DMS79 (cell line): ENCODE results near the gene DNLZ.
"Not testable (repeated sequence)": the region's sequence is repeated elsewhere in the genome, so short reads cannot be mapped to it uniquely, and the experiment has no call there.

Experiments used
- DNase-seq: peaks from one replicate; lab custom pipeline; 2025; lab: John Stamatoyannopoulos, UW

DNLZ gene

DNA sequence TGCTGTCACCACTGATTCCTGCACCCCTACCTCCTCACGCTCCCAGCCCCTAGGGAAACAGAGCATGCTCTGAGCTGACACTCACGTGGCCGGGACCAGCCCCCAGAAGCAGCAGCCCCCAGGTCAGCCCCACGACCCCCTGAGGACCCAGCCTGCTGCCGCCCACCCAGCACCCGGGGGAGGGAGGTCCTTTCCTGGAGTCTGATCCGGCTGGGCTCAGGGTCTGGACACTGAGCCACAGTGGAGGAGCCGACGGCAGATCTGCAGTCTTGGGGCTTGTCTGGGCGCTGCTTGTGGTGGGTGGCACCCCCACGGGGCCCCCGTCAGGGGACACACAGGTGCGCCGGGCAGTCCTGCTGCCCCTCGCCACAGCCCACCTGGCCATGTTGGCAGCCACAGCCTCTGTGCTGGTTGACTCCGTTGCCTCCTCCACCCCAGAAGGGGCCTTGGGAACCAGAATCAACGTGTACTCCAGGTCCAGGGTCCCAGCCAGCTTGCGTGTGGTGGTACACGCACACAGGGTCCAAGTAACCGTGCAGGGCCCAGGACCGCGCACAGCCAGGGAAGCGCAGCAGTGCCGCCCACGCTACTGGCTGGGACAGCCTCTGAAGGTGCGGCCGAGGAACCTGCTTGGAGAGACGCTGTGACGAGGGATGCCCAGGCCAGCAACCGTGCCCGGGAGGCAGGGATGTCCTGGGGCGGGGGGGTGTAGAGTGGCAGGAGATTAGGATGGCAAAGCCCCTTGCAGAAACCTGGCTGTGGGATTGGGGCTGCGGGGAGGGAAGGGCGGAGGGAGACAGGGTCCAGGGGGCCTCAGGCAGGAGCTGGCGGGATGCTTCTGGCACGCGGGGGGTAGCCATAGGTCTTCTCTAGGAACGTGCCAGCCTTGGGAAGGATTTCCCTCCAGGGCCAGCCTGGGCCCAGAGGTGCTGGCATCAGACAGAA is 3.5 kb downstream of the DNLZ start:
- no peak for DNase-seq

DNA sequence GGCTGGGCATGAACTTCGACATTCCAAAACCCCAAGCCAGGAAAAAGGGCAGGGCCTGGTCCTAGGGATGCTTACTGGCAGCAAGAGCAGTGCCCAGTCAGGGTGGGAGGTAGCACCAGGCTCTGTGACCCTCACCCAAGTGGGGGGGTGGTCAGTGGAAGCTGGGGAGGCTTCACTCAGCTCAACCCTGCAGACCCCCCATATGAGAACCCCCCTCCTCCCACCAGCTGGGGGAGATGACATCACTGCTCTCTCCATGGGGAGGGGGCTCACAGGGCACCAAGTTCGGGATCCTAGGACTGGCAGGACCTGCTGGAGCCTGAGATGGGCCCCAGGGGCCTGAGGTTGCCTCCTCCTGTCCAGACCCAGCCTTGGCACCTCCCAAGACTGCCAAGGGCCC is 4.7 kb downstream of the DNLZ start:
- DNase-seq, result no peak

DNA sequence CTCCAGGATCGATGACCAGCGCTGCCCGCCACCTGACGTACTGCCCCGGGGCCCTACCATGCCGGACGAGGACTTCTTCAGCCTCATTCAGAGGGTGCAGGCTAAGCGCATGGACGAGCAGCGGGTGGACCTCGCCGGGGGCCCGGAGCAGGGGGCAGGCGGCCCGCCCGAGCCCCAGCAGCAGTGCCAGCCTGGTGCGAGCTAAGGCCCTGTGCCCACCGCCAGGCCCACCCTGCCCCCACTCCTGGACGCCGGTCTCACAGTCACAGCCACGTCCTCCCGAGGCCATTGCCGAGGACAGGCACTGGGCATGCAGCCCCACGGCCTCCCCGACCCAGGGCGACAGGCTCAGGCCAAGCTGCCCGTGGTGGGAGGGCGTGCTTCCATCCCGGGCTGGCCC is 5.5 kb downstream of the DNLZ start:
- DNase-seq, result no peak

DNA sequence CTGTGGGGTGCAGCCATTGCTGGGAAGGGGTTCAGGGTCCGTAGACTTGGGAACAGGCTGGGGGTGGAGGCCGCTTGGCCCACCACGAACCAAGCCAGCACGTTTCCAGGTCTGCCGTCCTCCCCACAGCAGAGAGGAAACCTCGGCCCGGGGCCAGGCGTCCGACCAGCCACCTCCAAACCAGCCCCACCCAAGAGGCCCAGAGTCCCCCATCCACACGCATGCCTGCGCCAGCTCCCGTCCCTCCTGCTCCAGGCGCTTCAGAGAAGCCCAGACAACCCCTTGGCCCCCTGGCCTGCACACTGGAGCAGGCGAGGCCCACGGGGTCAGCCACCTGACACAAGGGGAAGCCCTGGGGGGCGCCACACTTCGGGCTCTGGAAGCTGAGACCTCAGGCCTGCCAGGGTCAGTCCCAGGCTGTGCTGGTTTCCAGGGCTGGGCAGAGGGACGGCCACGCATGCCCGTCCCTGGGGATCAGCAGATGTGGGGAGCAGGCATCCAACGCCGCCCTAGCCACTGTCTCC is 6.3 kb downstream of the DNLZ start:
- no peak for DNase-seq

DNA sequence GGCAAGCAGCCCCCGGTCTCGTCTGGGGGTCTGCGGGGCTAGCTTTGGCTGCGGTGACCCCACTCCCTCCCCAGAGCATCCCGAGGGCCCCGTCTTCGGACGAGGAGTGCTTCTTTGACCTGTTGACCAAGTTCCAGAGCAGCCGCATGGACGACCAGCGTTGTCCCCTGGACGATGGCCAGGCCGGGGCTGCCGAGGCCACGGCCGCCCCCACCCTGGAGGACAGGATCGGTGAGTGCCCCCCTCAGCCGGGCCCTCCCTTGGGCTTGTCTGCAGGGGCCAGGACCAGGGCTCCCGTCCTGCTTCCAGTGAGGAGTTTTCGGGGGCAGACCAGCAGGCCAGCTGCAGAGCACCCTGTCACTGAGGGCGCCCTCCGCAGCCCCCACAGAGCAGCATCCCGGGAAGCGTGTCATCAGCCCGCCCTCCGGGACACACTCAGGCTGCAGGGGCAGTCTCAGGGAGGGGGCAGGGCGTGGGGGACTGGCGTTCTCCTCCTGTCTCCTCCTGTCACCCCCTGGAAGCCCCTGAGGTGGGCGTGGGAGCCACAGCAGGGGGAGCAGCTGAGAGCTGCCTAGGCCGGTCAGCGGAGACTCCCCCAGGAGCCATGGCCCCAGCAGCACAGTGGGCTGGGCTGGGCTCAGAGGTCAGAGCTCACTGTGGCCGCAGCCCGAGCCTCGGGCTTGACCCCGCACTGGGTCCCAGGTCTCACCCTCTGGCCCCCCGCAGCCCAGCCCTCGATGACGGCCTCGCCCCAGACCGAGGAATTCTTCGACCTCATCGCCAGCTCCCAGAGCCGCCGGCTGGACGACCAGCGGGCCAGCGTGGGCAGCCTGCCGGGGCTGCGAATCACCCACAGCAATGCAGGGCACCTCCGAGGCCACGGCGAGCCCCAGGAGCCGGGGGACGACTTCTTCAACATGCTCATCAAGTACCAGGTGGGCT is 7.7 kb downstream of the DNLZ start:
- no peak for DNase-seq

DNA sequence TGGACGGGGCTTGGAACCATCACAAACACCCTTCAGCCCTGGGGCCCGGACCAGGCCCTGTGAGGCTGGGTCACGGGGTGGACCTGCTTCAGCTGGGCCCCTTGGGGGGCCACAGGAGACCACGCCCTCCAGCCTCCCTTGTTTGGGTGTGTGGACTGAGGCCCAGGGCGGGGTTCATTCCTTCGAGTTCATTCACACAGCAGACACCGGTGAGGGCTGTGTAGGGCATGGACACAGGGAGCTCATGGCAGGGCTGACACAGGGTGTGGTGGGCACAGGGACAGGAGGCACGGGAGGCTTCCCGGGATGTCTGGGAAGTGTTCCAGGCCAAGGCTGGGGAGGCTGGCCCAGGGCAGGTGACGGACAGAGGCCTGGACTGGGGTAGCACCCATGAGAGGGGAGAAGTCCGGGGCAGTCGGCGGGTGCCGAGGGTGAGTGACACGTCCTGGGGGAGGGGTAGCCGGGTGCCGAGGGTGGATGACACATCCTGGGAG is 8.9 kb downstream of the DNLZ start:
- DNase-seq, result no peak

DNA sequence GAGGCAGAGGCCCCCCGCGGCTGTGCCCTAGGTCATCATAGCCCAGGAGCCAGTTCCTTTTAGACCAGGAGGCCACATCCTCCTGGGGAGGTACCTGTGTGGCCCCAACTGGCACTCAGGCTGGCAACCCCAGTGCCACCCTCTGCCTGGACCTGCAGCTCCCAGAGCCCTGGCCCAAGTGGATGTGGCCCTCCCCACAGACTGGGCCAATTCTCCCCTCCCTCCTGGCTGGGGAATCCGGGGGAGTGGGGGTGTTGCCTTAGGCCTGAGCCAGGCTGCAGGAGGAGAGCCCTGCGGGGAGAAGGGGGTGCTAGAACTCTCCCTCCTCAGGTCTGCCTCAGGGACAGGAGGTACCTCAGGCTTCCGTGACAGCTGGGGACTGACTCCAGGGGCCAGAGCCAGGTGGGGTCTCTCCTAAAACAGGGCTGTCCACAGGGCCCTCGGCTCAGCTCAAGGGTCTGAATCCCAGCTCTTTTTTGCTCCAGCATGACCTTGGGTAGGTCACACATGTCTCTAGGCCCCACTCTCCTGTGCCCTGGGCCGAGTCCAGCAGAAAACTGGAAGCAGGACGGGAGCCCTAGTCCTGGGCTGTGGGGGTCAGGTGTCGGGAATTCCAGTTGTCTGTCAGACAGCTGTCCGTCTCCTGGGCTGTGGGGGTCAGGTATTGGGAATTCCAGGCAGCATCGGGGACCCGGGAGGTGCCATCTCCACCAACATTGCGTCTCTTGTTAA is 9.6 kb downstream of the DNLZ start:
- DNase-seq, result no peak

DNA sequence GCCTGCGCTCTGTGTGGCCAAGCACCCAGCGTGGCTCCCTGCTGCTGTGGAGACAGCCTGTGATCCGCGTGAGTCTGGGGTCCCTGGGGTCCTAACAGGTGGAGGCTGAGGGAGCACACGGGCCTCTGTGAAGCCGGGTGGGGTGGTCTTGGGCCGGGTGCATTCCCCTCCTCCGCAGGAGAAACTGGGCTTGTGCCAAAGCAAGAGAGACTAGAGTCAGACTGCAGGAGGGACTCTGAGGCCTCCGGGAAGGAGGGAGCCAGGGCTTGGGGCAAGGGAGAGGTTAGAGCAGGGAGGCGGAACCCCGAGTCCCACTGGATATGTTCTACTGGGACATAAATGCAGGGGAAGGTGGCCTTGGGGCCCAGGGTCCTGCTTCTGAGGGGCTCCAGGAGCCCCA is 10.5 kb downstream of the DNLZ start:
- no peak for DNase-seq

DNA sequence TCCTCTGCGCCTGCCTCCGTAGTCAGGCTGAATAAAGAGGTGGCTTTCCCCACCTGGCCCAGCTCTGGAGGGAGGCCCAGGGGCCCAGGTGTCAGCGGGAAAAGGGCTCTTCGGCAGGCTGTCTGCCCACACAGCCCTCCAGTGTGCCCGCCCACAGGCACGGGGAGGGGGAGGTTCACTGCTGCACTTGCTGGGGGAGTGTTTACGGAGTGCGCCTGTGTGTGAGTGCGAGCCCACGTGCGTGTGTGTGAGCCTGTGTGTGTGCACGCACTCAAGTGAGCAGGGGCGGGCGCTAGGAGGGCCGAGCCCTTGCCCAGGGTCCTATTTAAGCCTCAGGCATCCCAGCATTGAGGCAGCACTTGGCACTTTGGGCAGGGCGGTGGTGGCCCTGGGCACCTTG is 10.9 kb downstream of the DNLZ start:
- peak; percentile 73 for DNase-seq

DNA sequence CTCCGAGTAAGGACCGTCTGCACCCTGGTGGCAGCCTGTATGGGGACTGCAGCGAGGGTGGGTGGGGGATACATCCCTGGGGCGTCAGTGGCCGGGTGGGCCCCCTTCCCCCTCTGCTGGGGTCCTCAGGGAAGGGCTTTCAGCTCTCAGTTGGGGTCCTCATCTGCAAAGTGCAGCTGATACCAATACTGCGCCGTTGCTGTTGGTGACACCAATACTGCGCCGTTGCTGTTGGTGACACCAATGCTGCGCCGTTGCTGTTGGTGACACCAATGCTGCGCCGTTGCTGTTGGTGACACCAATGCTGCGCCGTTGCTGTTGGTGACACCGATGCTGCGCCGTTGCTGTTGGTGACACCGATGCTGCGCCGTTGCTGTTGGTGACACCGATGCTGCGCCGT is 11.7 kb downstream of the DNLZ start:
- DNase-seq, result not testable (repeated sequence)

DNA sequence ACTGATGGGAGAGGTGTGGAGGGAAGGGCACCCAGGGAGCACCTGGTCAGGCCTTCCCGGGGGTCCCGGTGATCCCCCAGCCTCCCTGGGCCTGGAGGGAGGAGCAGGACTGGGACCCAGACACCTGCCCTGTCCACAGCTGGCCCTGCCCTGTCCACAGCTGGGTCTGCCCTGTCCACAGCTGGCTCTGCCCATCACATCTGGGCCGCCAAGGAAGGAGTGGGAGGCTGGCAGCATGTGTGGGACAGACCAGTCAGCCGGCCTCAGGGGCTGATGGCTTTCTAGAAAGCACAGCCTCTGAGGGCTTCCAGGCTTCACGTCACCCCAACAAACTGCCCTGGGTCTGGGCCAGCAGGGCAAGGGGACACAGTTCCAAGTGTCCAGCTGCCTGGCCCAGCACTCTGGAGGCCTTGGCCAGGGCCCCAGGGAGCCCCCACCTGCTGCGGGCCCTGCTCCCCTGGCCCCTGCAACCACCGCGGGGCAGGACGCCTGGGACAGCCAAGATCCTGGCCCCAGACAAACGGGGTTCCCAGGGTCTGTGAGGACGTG is 12.2 kb downstream of the DNLZ start:
- no peak for DNase-seq

DNA sequence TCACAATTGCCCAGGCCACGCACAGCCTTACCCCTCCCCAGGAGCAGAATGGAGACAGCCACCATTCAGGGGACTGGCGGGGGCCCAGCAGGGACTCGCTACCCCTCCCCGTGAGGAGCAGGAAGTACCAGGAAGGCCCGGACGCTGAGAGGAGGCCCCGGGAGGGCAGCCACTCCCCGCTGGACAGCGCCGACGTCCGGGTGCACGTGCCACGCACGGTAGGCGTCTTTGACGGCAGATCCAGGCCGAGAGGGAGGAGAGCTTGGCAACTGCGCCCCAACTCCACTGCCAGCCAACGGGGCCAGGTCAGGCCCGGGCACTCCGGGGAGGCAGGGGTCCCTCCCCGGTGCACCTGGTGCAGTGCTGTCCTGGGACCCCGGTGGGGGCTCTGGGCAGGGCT is 14.0 kb downstream of the DNLZ start:
- DNase-seq, result no peak

DNA sequence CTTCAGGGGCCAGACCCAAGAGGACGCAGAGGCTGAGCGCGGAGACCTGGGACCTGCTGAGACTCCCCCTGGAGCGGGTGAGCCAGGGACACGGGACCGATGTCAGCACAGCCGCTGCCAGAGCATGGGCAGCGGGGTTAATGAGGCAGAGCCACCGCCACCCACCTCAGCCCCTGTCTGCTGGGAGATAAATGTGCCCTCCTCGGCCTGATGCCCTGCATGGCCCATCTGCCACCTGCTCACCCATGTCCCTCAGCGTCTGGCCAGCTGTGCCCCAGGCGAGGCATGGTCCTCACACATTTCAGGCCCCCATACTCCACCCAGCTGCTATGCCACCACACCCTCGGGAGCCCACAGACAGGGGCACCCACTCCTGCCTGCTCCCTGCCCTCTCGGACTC is 14.9 kb downstream of the DNLZ start:
- DNase-seq, result no peak

DNA sequence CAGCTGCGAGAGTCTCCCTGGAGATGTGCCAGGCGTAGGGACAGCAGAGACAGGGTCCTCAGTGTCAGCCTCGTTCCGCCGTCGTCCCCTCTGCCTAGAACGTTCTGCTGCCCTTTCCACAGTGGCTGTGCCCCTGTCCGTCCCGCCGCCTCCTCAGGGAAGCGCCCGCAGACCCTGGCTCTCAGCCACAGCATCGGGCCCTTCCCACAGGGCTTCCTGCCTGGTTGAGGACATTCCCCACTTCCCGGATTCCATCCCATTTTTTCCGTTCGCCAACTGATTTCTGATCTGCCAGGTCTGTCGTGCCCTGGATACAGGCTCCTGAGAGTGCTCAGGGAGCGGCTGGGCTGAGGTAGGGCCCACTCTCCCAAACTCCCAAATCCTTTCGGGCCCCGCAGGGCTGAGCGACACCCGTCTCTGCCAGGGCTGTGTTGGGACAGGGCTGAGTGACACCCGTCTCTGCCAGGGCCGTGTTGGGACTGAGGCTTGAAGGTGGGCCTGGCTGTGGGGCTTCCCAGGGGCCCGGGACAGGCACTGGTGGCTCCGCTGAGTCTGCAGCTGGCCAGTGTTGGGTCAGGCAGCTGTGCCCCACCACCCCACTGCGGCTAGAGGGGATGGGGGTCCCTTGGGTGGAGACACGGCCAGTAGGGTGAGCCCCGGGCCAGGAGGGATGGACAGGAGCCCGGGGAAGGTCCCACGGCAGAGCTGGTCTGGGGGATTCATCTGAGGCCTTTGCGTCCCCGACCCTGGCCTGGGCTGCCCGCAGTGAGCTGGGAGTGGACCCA is 15.9 kb downstream of the DNLZ start:
- DNase-seq, result no peak

DNA sequence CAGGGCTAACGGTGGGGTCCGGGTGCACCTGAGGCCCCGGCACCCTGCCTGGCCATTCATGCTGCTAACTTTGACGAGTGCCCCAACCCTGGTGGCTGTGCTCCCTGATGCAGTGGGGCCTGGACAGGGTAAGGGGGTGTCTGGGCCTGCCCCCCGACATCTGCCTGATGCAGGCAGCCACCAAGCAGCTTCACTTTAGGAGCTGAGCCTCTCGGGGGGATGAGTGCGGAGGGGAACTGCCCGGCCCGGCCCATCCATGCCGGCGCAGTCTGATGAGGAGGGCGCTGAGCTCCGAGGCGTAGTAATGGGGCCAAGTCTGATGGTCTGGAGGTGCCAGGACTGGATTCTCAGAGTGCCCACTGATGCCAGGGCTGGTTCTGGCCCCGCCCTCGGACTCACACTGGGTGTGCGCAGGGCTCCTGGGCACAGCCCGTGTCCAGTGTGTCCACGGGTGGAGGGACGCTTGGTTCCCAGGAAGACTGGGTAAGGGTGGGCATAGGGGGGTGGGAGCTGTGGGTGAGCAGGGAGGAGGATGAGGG is 16.5 kb downstream of the DNLZ start:
- no peak for DNase-seq

DNA sequence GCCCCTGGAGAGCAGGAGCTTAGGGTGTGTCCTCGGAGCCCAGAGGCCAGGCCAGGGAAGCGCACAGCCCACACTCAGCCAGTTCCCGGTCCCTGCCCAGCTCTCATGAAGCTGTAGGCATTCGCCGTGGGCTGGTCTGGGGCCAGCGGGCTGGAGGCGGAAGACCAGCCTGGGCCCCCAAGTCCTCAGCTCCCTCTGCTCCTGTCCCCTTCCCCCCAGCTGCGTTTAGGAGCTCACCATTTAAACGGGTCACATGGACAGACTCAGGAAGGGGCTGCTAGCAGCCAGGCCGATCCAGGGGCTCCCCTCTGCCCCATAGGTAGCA is 17.4 kb downstream of the DNLZ start:
- DNase-seq, result no peak

DNA sequence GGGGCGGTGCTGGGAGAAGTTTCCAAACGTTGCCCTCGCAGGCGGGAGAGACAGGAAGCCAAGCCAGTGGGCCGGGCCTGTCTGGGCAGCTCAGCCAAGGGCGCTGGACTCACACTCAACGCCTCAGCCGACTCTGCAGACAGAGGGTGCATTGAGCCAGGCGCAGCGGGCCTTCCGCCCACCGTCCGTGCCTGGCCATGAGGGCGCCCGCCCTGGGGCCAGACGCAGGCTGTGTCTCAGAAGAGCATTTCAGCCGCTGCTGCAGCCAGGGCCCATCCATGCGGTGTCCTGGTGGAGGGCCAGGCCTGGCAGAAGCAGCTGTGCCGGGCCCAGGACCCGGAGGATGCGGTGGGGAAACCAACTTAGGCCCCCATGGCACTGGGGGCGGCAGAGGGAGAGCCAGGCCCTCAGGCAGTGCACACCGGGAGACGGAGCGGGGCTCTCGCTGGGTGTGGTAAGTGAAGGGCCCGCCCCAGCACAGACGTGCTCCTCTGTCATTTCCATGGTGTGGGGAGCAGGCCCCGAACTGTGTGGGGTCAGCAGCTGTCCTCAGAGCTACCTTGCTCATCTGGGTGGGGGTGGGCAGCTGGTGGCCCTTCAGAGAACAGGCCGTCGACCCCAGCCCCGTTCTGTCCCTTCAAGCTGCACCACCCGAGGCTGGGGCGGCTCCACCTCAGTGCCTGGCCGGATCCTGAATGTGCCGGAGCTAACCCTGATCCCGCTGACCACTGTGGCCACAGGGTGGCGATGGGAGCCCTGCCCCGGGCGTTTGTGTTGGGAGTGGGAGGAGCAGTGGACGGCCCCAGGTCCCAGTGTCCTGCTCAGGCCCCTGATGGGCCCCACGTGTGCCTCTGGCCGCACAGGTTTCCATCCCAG is 18.0 kb downstream of the DNLZ start:
- DNase-seq, result no peak

DNA sequence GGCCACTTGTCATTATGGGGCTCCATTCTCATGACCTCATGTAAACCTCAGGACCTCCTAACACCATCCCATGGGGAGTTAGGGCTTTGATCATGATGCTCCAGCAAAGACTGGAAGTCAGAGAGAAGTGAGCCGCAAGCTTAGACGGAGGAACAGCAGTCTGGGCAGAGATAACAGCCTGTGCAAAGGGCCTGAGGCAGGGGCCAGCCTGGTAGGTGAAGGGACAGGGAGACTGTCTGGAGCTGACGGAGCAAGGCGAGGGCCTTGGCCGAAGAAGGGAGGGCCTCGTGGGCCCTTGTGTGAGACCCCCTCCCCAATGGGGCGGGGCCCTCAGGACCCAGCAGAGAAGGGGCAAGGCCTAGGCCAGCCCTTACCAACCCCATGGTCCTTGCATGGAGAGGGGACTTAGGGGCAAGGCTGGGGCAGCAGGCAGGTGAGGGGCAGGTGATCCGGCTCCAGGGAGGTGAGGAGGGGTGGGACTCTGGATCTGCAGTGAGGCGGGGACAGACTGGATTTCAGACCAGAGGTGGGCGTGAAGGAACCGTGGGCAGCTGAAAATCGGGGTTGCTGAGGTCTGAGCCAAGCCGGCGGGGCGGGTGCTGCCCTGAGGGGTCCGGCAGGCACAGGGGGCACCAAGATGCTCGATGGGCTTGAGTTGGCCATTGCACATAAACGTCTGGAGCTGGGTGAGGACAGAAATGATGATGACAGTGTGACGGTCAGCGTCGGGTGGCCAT is 18.8 kb downstream of the DNLZ start:
- no peak for DNase-seq

DNA sequence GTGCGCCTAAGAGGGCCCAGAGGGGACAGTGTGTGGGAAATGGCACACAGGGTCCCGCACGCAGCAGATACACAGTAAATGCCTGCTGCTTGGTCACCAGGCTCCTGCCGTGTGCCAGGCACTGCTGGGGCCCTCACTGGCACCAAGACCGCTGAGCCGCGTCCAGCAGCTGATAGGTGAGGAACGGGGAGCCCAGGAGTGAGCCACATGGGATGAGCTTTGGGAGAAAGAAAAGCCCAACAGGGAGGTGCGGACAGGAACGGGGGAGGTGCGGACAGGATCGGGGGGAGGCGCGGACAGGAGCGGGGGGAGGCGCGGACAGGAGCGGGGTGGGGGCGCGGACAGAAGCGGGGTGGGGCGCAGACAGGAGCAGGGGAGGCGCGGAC is 19.7 kb downstream of the DNLZ start:
- no peak for DNase-seq
